ENCODE measurements around the gene CYB561A3.

CYB561A3 gene

GRCh38 chr11:61347916-61348461 is 13.7 kb downstream of the CYB561A3 start:
- peak overlapping the region; percentile 52 for H3K27ac ChIP-seq
- TF ChIP-seq CTCF (conservative IDR thresholded peaks at IDR 0.05; ENCODE audit: low read depth) = no peak
- DNase-seq (ENCODE audit: low spot score) = no peak
- ChIA-PET POLR2A (ENCODE audit: low non-redundant PET) (interaction anchor here (1.4 kb wide), 1 partner anchor 38 kb away, joined by 3 read pairs; no protein-coding TSS in a partner anchor), CTCF (interaction anchor here (1.0 to 4.0 kb wide), 3 partner anchors 12 to 38 kb away, joined by 4 to 13 read pairs (median 6); no protein-coding TSS in a partner anchor)

- ChIA-PET POLR2A (ENCODE audit: low non-redundant PET) (interaction anchor here (0.9 kb wide), 1 partner anchor 15 kb away, joined by 3 read pairs; no protein-coding TSS in a partner anchor), CTCF (interaction anchor here (0.7 to 1.2 kb wide), 3 partner anchors 10 to 996 kb away, joined by 3 to 8 read pairs (median 3); no protein-coding TSS in a partner anchor)
- DNase-seq (ENCODE audit: low spot score) = no peak
- peak overlapping the region; percentile 52 for H3K27ac ChIP-seq
- no peak for TF ChIP-seq CTCF (conservative IDR thresholded peaks at IDR 0.05; ENCODE audit: low read depth)
These were observed 15.5 kb downstream of the CYB561A3 start for GRCh38 chr11:61345954-61346843.

- TF ChIP-seq CTCF (conservative IDR thresholded peaks at IDR 0.05; ENCODE audit: low read depth) = no peak
- ChIA-PET CTCF (interaction anchor here (0.7 to 1.1 kb wide), 2 partner anchors 9 to 997 kb away, joined by 3 read pairs; no protein-coding TSS in a partner anchor), POLR2A (ENCODE audit: low non-redundant PET) (no interaction called here)
- H3K27ac ChIP-seq = peak overlapping the region; percentile 52
- DNase-seq (ENCODE audit: low spot score) = no peak
These were observed 16.5 kb downstream of the CYB561A3 start for GRCh38 chr11:61345170-61345610.

- no peak for DNase-seq (ENCODE audit: low spot score)
- H3K27ac ChIP-seq = peak overlapping the region; percentile 52
- CTCF ChIA-PET = no interaction called here
- TF ChIP-seq CTCF (conservative IDR thresholded peaks at IDR 0.05; ENCODE audit: low read depth) = no peak
- POLR2A ChIA-PET (ENCODE audit: low non-redundant PET) = no interaction called here
These were observed 17.6 kb downstream of the CYB561A3 start for GRCh38 chr11:61343792-61344745.

GRCh38 chr11:61342207-61342803 is 19.4 kb downstream of the CYB561A3 start:
- no peak for TF ChIP-seq CTCF (conservative IDR thresholded peaks at IDR 0.05; ENCODE audit: low read depth)
- POLR2A ChIA-PET (ENCODE audit: low non-redundant PET) = no interaction called here
- CTCF ChIA-PET = interaction anchor here (1.0 to 1.2 kb wide), 2 partner anchors 41 to 88 kb away, joined by 4 to 7 read pairs; no protein-coding TSS in a partner anchor
- H3K27ac ChIP-seq = 0 out of 2 replicates have a peak overlapping the region, but pooled peaks have one; percentile 4
- DNase-seq (ENCODE audit: low spot score) = no peak
